GM10266 (cell line): ENCODE data around the gene CNTNAP4.

ENCODE experiments used
- DNase-seq: peaks from one replicate; pipeline ENCODE4 v3.0.0; 2012; ENCODE audit errors: extremely low spot score
- CTCF ChIP-seq: IDR thresholded peaks from 2 replicates; pipeline ENCODE4 v1.5.1; 2012; ENCODE audit warnings: mild to moderate bottlenecking, low read depth; ENCODE audit not compliant: control insufficient read depth, insufficient read depth; ENCODE audit errors: missing control alignments

CNTNAP4 gene

GRCh38 chr16:76276745-76277438 lies at the start of gene CNTNAP4:
CNTNAP4 (plus strand) TSS chr16:76277401; CDS start chr16:76277663, 262 bp downstream.
- DNase-seq: no peak
- no peak for TF ChIP-seq CTCF

- no peak for TF ChIP-seq CTCF
- no peak for DNase-seq
Observed at GRCh38 chr16:76228546-76229146, 48.6 kb upstream of the CNTNAP4 start.

GRCh38 chr16:76232704-76233103 lies 44.5 kb upstream of the CNTNAP4 start:
- no peak for DNase-seq
- no peak for TF ChIP-seq CTCF

- no peak for TF ChIP-seq CTCF
- DNase-seq: no peak
Observed at GRCh38 chr16:76235025-76235424, 42.2 kb upstream of the CNTNAP4 start.

GRCh38 chr16:76235426-76235825 lies 41.8 kb upstream of the CNTNAP4 start:
- no peak for DNase-seq
- TF ChIP-seq CTCF: no peak

- DNase-seq: no peak
- no peak for TF ChIP-seq CTCF
Observed at GRCh38 chr16:76237471-76237870, 39.7 kb upstream of the CNTNAP4 start.

GRCh38 chr16:76241755-76242154 lies 35.4 kb upstream of the CNTNAP4 start:
- TF ChIP-seq CTCF: no peak
- no peak for DNase-seq
